Measurements from ENCODE around the gene HEXIM2.

HEXIM2 gene

DNA sequence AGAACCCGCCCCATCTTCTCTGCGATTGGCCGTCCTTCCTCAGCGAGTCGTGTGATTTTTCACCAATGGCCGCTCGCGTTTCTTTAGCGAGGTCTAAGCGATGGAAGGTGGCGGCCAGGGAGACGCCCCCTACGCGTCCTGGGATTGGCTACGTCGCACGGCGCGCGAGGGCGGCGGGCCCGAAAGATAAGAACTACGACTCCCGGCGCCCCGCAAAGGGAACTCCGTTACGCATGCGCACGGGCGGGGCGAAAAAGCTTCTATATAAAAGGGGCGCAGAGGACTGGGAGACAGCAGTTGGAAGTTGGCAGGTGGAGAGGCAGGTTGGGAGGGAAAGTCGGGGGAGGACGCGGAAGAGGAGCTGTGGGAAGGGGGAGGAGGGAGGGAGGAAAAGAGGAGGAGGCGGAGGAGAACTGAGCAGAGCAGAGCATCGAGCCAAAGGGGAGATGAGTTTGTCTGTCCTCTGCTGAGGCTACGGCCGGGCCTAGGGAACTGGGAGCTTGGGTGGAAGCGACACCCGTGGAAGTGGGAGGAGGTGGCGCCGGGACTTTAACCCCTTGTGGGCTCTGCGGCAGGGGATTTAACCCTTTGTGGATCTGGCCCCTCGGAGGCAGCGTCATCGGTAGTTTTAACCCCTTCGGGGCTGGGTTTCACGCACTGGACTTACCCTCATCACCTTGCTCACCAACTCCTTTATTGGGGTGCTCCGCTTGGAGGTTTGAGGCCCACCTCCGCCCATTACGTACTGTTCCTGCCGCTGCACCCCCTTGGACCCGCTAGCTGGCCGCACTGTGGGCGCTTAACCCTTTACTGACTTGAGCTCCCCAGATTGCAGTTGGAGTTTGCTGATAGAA is 13.3 kb upstream of the HEXIM2 start, which contains the start of gene HEXIM1 (continued):
- TF ChIP-seq, protein P1, sequence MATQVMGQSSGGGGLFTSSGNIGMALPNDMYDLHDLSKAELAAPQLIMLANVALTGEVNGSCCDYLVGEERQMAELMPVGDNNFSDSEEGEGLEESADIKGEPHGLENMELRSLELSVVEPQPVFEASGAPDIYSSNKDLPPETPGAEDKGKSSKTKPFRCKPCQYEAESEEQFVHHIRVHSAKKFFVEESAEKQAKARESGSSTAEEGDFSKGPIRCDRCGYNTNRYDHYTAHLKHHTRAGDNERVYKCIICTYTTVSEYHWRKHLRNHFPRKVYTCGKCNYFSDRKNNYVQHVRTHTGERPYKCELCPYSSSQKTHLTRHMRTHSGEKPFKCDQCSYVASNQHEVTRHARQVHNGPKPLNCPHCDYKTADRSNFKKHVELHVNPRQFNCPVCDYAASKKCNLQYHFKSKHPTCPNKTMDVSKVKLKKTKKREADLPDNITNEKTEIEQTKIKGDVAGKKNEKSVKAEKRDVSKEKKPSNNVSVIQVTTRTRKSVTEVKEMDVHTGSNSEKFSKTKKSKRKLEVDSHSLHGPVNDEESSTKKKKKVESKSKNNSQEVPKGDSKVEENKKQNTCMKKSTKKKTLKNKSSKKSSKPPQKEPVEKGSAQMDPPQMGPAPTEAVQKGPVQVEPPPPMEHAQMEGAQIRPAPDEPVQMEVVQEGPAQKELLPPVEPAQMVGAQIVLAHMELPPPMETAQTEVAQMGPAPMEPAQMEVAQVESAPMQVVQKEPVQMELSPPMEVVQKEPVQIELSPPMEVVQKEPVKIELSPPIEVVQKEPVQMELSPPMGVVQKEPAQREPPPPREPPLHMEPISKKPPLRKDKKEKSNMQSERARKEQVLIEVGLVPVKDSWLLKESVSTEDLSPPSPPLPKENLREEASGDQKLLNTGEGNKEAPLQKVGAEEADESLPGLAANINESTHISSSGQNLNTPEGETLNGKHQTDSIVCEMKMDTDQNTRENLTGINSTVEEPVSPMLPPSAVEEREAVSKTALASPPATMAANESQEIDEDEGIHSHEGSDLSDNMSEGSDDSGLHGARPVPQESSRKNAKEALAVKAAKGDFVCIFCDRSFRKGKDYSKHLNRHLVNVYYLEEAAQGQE (tag by site-specific recombination; IDR thresholded peaks at IDR 0.05), result peak; percentile 80
- TF ChIP-seq SALL2 (tag by site-specific recombination; IDR thresholded peaks at IDR 0.05; ENCODE audit: borderline replicate concordance), result peak; percentile 93
- peak; percentile 95 for TF ChIP-seq WT1 (tag by site-specific recombination; IDR thresholded peaks at IDR 0.05)
- peak; percentile 99 for TF ChIP-seq ZNF2 (tag by site-specific recombination; IDR thresholded peaks at IDR 0.05)
- no peak for TF ChIP-seq SETDB1 (IDR thresholded peaks at IDR 0.05; ENCODE audit: insufficient read length, low read length)
- peak; percentile 93 for TF ChIP-seq ZBTB21 (tag by site-specific recombination; IDR thresholded peaks at IDR 0.05)
- TF ChIP-seq MEIS1 (CRISPR knock-in tag; IDR thresholded peaks at IDR 0.05; ENCODE audit: borderline replicate concordance), result no peak
- TF ChIP-seq ZNF146 (tag by site-specific recombination; IDR thresholded peaks at IDR 0.05), result peak; percentile 65
- peak; percentile 99 for TF ChIP-seq KLF8 (tag by site-specific recombination; IDR thresholded peaks at IDR 0.05)
- TF ChIP-seq KLF9 (tag by site-specific recombination; IDR thresholded peaks at IDR 0.05; ENCODE audit: low read depth), result peak; percentile 85
- TF ChIP-seq GLIS2 (tag by site-specific recombination; IDR thresholded peaks at IDR 0.05), result peak; percentile 58
- TF ChIP-seq, protein P2, sequence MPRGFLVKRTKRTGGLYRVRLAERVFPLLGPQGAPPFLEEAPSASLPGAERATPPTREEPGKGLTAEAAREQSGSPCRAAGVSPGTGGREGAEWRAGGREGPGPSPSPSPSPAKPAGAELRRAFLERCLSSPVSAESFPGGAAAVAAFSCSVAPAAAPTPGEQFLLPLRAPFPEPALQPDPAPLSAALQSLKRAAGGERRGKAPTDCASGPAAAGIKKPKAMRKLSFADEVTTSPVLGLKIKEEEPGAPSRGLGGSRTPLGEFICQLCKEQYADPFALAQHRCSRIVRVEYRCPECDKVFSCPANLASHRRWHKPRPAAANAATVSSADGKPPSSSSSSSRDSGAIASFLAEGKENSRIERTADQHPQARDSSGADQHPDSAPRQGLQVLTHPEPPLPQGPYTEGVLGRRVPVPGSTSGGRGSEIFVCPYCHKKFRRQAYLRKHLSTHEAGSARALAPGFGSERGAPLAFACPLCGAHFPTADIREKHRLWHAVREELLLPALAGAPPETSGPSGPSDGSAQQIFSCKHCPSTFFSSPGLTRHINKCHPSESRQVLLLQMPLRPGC (tag by site-specific recombination; IDR thresholded peaks at IDR 0.05), result peak; percentile 97
- peak; percentile 42; the same call in 1 of the 2 replicates for TF ChIP-seq ZNF16 (tag by site-specific recombination; IDR thresholded peaks at IDR 0.05; ENCODE audit: low read depth)
- no peak for TF ChIP-seq HOXA7 (CRISPR knock-in tag; IDR thresholded peaks at IDR 0.05; ENCODE audit: borderline replicate concordance)
- peak; percentile 91 for TF ChIP-seq ZNF10 (tag by site-specific recombination; IDR thresholded peaks at IDR 0.05)
- TF ChIP-seq ZNF223 (tag by site-specific recombination; IDR thresholded peaks at IDR 0.05), result peak; percentile 61; the same call in 1 of the 2 replicates
- no peak; the same call in 1 of the 2 replicates for TF ChIP-seq ZNF112 (tag by site-specific recombination; IDR thresholded peaks at IDR 0.05)
- peak; percentile 96 for TF ChIP-seq ZNF843 (tag by site-specific recombination; IDR thresholded peaks at IDR 0.05)
- TF ChIP-seq ZNF558 (tag by site-specific recombination; IDR thresholded peaks at IDR 0.05), result peak; percentile 91
- peak; percentile 65 for TF ChIP-seq GLIS1 (tag by site-specific recombination; IDR thresholded peaks at IDR 0.05)
- TF ChIP-seq, protein P3, sequence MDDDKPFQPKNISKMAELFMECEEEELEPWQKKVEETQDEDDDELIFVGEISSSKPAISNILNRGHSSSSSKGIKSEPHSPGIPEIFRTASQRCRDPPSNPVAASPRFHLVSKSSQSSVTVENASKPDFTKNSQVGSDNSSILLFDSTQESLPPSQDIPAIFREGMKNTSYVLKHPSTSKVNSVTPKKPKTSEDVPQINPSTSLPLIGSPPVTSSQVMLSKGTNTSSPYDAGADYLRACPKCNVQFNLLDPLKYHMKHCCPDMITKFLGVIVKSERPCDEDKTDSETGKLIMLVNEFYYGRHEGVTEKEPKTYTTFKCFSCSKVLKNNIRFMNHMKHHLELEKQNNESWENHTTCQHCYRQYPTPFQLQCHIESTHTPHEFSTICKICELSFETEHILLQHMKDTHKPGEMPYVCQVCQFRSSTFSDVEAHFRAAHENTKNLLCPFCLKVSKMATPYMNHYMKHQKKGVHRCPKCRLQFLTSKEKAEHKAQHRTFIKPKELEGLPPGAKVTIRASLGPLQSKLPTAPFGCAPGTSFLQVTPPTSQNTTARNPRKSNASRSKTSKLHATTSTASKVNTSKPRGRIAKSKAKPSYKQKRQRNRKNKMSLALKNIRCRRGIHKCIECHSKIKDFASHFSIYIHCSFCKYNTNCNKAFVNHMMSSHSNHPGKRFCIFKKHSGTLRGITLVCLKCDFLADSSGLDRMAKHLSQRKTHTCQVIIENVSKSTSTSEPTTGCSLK (tag by site-specific recombination; IDR thresholded peaks at IDR 0.05), result no peak
- TF ChIP-seq, protein P4, sequence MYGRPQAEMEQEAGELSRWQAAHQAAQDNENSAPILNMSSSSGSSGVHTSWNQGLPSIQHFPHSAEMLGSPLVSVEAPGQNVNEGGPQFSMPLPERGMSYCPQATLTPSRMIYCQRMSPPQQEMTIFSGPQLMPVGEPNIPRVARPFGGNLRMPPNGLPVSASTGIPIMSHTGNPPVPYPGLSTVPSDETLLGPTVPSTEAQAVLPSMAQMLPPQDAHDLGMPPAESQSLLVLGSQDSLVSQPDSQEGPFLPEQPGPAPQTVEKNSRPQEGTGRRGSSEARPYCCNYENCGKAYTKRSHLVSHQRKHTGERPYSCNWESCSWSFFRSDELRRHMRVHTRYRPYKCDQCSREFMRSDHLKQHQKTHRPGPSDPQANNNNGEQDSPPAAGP (tag by site-specific recombination; IDR thresholded peaks at IDR 0.05), result peak; percentile 100
- TF ChIP-seq ZNF600 (tag by site-specific recombination; IDR thresholded peaks at IDR 0.05), result peak; percentile 99
- 0 out of 2 replicates have a peak, but pooled peaks have one; percentile 28 for TF ChIP-seq ZNF677 (tag by site-specific recombination; IDR thresholded peaks at IDR 0.05)
- 0 out of 2 replicates have a peak, but pooled peaks have one; percentile 51 for TF ChIP-seq ZNF658 (tag by site-specific recombination; IDR thresholded peaks at IDR 0.05)
- TF ChIP-seq ZNF423 (tag by site-specific recombination; IDR thresholded peaks at IDR 0.05), result peak; percentile 75
- no peak for TF ChIP-seq GLI2 (tag by site-specific recombination; IDR thresholded peaks at IDR 0.05; ENCODE audit: borderline replicate concordance, low read depth)
- peak; percentile 73 for TF ChIP-seq ZNF623 (tag by site-specific recombination; IDR thresholded peaks at IDR 0.05)
- TF ChIP-seq, protein P5, sequence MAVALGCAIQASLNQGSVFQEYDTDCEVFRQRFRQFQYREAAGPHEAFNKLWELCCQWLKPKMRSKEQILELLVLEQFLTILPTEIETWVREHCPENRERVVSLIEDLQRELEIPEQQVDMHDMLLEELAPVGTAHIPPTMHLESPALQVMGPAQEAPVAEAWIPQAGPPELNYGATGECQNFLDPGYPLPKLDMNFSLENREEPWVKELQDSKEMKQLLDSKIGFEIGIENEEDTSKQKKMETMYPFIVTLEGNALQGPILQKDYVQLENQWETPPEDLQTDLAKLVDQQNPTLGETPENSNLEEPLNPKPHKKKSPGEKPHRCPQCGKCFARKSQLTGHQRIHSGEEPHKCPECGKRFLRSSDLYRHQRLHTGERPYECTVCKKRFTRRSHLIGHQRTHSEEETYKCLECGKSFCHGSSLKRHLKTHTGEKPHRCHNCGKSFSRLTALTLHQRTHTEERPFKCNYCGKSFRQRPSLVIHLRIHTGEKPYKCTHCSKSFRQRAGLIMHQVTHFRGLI (tag by site-specific recombination; IDR thresholded peaks at IDR 0.05), result peak; percentile 45
- TF ChIP-seq ZFP37 (tag by site-specific recombination; IDR thresholded peaks at IDR 0.05), result peak; percentile 99
- TF ChIP-seq ZNF548 (tag by site-specific recombination; IDR thresholded peaks at IDR 0.05), result 0 out of 2 replicates have a peak, but pooled peaks have one; percentile 42

Data from HEK293 (cell line).